WTC11 (cell line): Measurements from ENCODE around the gene SLC13A3. TPM values are rescaled to one million over a fixed set of nuclear protein-coding genes. Genes with fewer than 3 reads are reported as not detected.

Experiments
- ATAC-seq: fragments of 200-7000 bp; cut with Tn5 transposase; 2 replicates; pipeline ENCODE4 v1.10.0; 2021; ENCODE audit warnings: mild to moderate bottlenecking, moderate library complexity
- CTCF ChIA-PET: fragments of 300-600 bp; sonication (Branson Sonifier 250); formaldehyde crosslinking; loops from one replicate; lab custom pipeline; 2021; ENCODE audit warnings: antibody characterized with exemption; lab: Charles Lee
- POLR2A ChIA-PET: fragments of 350-600 bp; sonication (Branson Sonifier 250); formaldehyde crosslinking; loops from one replicate; lab custom pipeline; 2021; ENCODE audit warnings: antibody characterized with exemption; lab: Charles Lee
- DNase-seq: peaks from one replicate; pipeline ENCODE4 v3.0.0; 2021; ENCODE audit warnings: low spot score
- H3K27ac Mint-ChIP-seq: 2 replicates; pipeline ENCODE4 v1.8.0; 2021; ENCODE audit warnings: mixed read lengths
- H3K27me3 Mint-ChIP-seq: 2 replicates; pipeline ENCODE4 v1.8.0; 2021; ENCODE audit warnings: low read depth, mild to moderate bottlenecking, moderate library complexity, mixed read lengths
- H3K36me3 Mint-ChIP-seq: 2 replicates; pipeline ENCODE4 v1.8.0; 2021; ENCODE audit warnings: mixed read lengths
- H3K4me1 Mint-ChIP-seq: 2 replicates; pipeline ENCODE4 v1.8.0; 2022; ENCODE audit warnings: mixed read lengths
- H3K4me3 Mint-ChIP-seq: 2 replicates; pipeline ENCODE4 v1.8.0; 2021; ENCODE audit warnings: mild to moderate bottlenecking, moderate library complexity, mixed read lengths
- H3K9me3 Mint-ChIP-seq: 2 replicates; pipeline ENCODE4 v1.8.0; 2021; ENCODE audit warnings: mixed read lengths
- ATF6 ChIP-seq: sonication (generic); formaldehyde crosslinking; IDR thresholded peaks from 2 replicates; pipeline ENCODE4 v1.8.1; 2023; ENCODE audit warnings: mild to moderate bottlenecking, missing genetic modification reagents
- CBFB ChIP-seq: sonication (generic); formaldehyde crosslinking; IDR thresholded peaks from 2 replicates; pipeline ENCODE4 v1.8.1; 2022; ENCODE audit warnings: mild to moderate bottlenecking, low read depth, missing genetic modification reagents
- CREB1 ChIP-seq: sonication (generic); formaldehyde crosslinking; IDR thresholded peaks from 2 replicates; pipeline ENCODE4 v1.8.0; 2023; ENCODE audit warnings: mild to moderate bottlenecking, missing genetic modification reagents
- CTCF ChIP-seq: fragments of 200-600 bp; IDR thresholded peaks from 2 replicates; pipeline ENCODE4 v1.8.0; 2022; ENCODE audit warnings: antibody characterized with exemption
- EMX1 ChIP-seq: fragments of 250-450 bp; sonication (Bioruptor Pico); IDR thresholded peaks from 2 replicates; pipeline ENCODE4 v1.8.0; 2021; ENCODE audit warnings: mild to moderate bottlenecking
- ESRRA ChIP-seq: sonication (generic); formaldehyde crosslinking; IDR thresholded peaks from 2 replicates; pipeline ENCODE4 v1.8.1; 2022; ENCODE audit warnings: mild to moderate bottlenecking, missing genetic modification reagents, borderline replicate concordance
- GABPB1 ChIP-seq: sonication (generic); formaldehyde crosslinking; IDR thresholded peaks from 2 replicates; pipeline ENCODE4 v1.8.1; 2023; ENCODE audit warnings: mild to moderate bottlenecking, missing genetic modification reagents
- IRF2 ChIP-seq: sonication (generic); formaldehyde crosslinking; IDR thresholded peaks from 2 replicates; pipeline ENCODE4 v1.8.0; 2022; ENCODE audit warnings: low read depth, missing genetic modification reagents, borderline replicate concordance
- JAZF1 ChIP-seq: fragments of 250-450 bp; sonication (Bioruptor Pico); IDR thresholded peaks from 2 replicates; pipeline ENCODE4 v1.9.0; 2021; ENCODE audit warnings: moderate library complexity, mild to moderate bottlenecking, inconsistent platforms
- KAT7 ChIP-seq: sonication (generic); formaldehyde crosslinking; IDR thresholded peaks from 2 replicates; pipeline ENCODE4 v1.8.1; 2023; ENCODE audit warnings: missing genetic modification reagents, mild to moderate bottlenecking, borderline replicate concordance
- MAX ChIP-seq: sonication (generic); formaldehyde crosslinking; IDR thresholded peaks from 2 replicates; pipeline ENCODE4 v1.8.0; 2022; ENCODE audit warnings: mild to moderate bottlenecking, missing genetic modification reagents
- NFYB ChIP-seq: sonication (generic); formaldehyde crosslinking; conservative IDR thresholded peaks from 2 replicates; pipeline ENCODE4 v1.8.0; 2022; ENCODE audit warnings: low read depth, missing genetic modification reagents
- NR2C2 ChIP-seq: sonication (generic); formaldehyde crosslinking; IDR thresholded peaks from 2 replicates; pipeline ENCODE4 v1.8.0; 2022; ENCODE audit warnings: mild to moderate bottlenecking, missing genetic modification reagents
- OVOL2 ChIP-seq: fragments of 250-450 bp; sonication (Bioruptor Pico); IDR thresholded peaks from 2 replicates; pipeline ENCODE4 v1.9.0; 2021; ENCODE audit warnings: mild to moderate bottlenecking, borderline replicate concordance
- PRDM15 ChIP-seq: sonication (generic); formaldehyde crosslinking; IDR thresholded peaks from 2 replicates; pipeline ENCODE4 v1.8.0; 2022; ENCODE audit warnings: missing genetic modification reagents
- TCF7 ChIP-seq: sonication (generic); formaldehyde crosslinking; IDR thresholded peaks from 2 replicates; pipeline ENCODE4 v1.8.0; 2022; ENCODE audit warnings: mild to moderate bottlenecking, low read depth, missing genetic modification reagents, moderate library complexity
- TP53 ChIP-seq: sonication (generic); formaldehyde crosslinking; IDR thresholded peaks from 2 replicates; pipeline ENCODE4 v1.8.1; 2023; ENCODE audit warnings: mild to moderate bottlenecking, missing genetic modification reagents
- ZBTB21 ChIP-seq: sonication (generic); formaldehyde crosslinking; IDR thresholded peaks from 2 replicates; pipeline ENCODE4 v1.8.1; 2023; ENCODE audit warnings: mild to moderate bottlenecking, missing genetic modification reagents, borderline replicate concordance
- ZMAT4 ChIP-seq: fragments of 250-450 bp; sonication (Bioruptor Pico); IDR thresholded peaks from 2 replicates; pipeline ENCODE4 v1.9.0; 2021; ENCODE audit warnings: mild to moderate bottlenecking
- ZNF121 ChIP-seq: sonication (generic); formaldehyde crosslinking; IDR thresholded peaks from 2 replicates; pipeline ENCODE4 v1.8.0; 2023; ENCODE audit warnings: missing genetic modification reagents
- ZNF317 ChIP-seq: sonication (generic); formaldehyde crosslinking; IDR thresholded peaks from 2 replicates; pipeline ENCODE4 v1.8.1; 2023; ENCODE audit warnings: low read depth, mild to moderate bottlenecking, moderate library complexity, missing genetic modification reagents, borderline replicate concordance
- ZNF512 ChIP-seq: sonication (generic); formaldehyde crosslinking; IDR thresholded peaks from 2 replicates; pipeline ENCODE4 v1.8.1; 2022; ENCODE audit warnings: missing genetic modification reagents, borderline replicate concordance
- total RNA-seq: library from RNA; stranded (reverse); gene quantifications from 3 replicates; pipeline ENCODE4 v1.2.3, GENCODE V29; 2021
- TF ChIP-seq, protein P1 (sequence below): sonication (generic); formaldehyde crosslinking; IDR thresholded peaks from 2 replicates; pipeline ENCODE4 v1.8.1; 2023; ENCODE audit warnings: mild to moderate bottlenecking, missing genetic modification reagents, moderate library complexity

Gene SLC13A3
- total RNA-seq, 1 experiment from 2014 or later: 10.6 TPM

- POLR2A ChIA-PET: no interaction called here
- peak; percentile 40 for ATAC-seq
Measured at GRCh38 chr20:46563170-46563859, 87.9 kb downstream of the SLC13A3 start.

GRCh38 chr20:46562373-46563169 lies 88.7 kb downstream of the SLC13A3 start:
- Mint-ChIP-seq H3K4me3 (no peak overlapping the region), H3K27me3 (no peaks in the 10 kb centered on the region), H3K4me1 (peaks cover 11% of the 10 kb centered on the region), H3K9me3 (no peaks in the 10 kb centered on the region), H3K27ac (no peak overlapping the region), H3K36me3 (no peaks in the 10 kb centered on the region)
- peak; percentile 84 for DNase-seq
- POLR2A ChIA-PET: no interaction called here
- CTCF ChIA-PET: interaction anchor here (0.5 to 2.6 kb wide), 43 partner anchors 8 to 478 kb away, joined by 3 to 38 read pairs (median 4); partner anchors contain the start of genes ELMO2, OCSTAMP, TP53RK and ZNF334
- peak; percentile 85 for ATAC-seq
- TF ChIP-seq PRDM15 (no peak), ZNF121 (CRISPR knock-in tag) (no peak), ZMAT4 (no peak), NFYB (CRISPR knock-in tag) (0 out of 2 replicates have a peak, but pooled peaks have one; percentile 27), ZNF512 (CRISPR knock-in tag) (no peak), CREB1 (CRISPR knock-in tag) (no peak), OVOL2 (CRISPR knock-in tag) (no peak), CBFB (CRISPR knock-in tag) (no peak), CTCF (peak; percentile 84), KAT7 (no peak), ESRRA (CRISPR knock-in tag) (no peak), MAX (CRISPR knock-in tag) (peak; percentile 45; the same call in 1 of the 2 replicates), ZBTB21 (CRISPR knock-in tag) (no peak), GABPB1 (0 out of 2 replicates have a peak, but pooled peaks have one; percentile 40), TCF7 (CRISPR knock-in tag) (no peak)
- TF ChIP-seq, protein P1, sequence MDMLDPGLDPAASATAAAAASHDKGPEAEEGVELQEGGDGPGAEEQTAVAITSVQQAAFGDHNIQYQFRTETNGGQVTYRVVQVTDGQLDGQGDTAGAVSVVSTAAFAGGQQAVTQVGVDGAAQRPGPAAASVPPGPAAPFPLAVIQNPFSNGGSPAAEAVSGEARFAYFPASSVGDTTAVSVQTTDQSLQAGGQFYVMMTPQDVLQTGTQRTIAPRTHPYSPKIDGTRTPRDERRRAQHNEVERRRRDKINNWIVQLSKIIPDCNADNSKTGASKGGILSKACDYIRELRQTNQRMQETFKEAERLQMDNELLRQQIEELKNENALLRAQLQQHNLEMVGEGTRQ: no peak

More at GRCh38 chr20:46563170-46563859, 87.9 kb downstream of the SLC13A3 start:
- H3K4me3 Mint-ChIP-seq: no peak overlapping the region
- H3K36me3 Mint-ChIP-seq: no peaks in the 10 kb centered on the region
- no peak overlapping the region for H3K27ac Mint-ChIP-seq
- H3K4me1 Mint-ChIP-seq: peaks cover 11% of the 10 kb centered on the region
- H3K9me3 Mint-ChIP-seq: no peaks in the 10 kb centered on the region
- no peaks in the 10 kb centered on the region for H3K27me3 Mint-ChIP-seq
- no peak for TF ChIP-seq EMX1 (CRISPR knock-in tag)
- TF ChIP-seq NR2C2 (CRISPR knock-in tag): no peak
- TF ChIP-seq IRF2 (CRISPR knock-in tag): no peak
- TF ChIP-seq JAZF1 (CRISPR knock-in tag): no peak
- TF ChIP-seq ATF6 (CRISPR knock-in tag): no peak
- TF ChIP-seq ZNF121 (CRISPR knock-in tag): no peak
- TF ChIP-seq ZNF317 (CRISPR knock-in tag): no peak
- TF ChIP-seq TP53 (CRISPR knock-in tag): no peak
- no peak for TF ChIP-seq GABPB1
- CTCF ChIA-PET: interaction anchor here (0.5 to 2.6 kb wide), 41 partner anchors 9 to 479 kb away, joined by 3 to 38 read pairs (median 5); partner anchors contain the start of genes ELMO2, OCSTAMP, TP53RK and ZNF334
- DNase-seq: peak; percentile 70
